ENCODE results near the gene MCFD2. TPM values are rescaled to one million over a fixed set of nuclear protein-coding genes. Genes with fewer than 3 reads are reported as not detected.

Gene MCFD2
- total RNA-seq, 1 experiment from 2014 or later = 108 TPM

DNA sequence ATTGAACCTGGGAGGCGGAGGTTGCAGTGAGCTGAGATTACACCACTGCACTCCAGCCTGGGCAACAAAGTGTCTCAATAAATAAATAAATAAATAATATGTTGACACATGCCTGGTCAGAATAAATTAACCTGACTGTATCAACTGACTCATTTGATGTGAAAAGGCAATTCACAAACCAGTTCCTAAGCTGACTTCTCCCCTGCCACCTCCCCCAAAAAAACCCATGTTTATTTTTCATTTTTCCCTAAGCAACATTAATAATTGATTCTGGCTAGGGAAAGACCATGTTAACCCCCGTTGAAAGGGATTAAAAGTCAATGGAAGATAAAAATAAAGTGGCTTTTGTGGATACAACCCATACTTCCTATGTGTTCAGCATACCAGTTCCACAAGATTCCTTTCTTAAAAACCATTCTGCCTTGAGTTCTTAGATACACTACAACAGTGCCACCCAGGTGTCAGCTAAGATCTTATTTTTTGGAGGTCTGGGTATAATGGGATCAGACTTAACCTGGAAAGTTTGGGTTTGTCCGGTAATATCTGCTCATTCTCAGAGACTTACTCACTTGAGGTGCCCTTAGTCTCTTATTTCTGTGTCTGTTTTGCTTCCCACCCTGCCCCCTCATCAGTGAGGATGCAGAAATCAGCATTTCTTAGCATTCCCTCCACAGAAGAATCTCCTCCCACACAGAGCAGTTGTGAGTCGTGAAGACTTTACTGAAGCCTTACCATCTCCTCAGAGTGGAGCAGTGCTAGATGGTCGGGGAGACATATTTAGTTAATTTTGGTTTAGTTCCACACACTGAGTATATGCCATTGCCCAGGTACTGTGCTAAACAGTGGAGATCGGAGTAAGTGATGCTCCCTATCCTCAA lies 10.1 kb upstream of the MCFD2 start:
- no peaks in the 10 kb centered on the region for H3K27me3 Mint-ChIP-seq (ENCODE audit: unreplicated experiment)
- DNase-seq = no peak
- CTCF ChIA-PET = no interaction called here
- no peak overlapping the region for H3K4me3 Mint-ChIP-seq (ENCODE audit: low read depth, unreplicated experiment)
- no peaks in the 10 kb centered on the region for H3K36me3 Mint-ChIP-seq (ENCODE audit: insufficient read depth, unreplicated experiment)
- peaks cover 31% of the 10 kb centered on the region for H3K4me1 Mint-ChIP-seq (ENCODE audit: low read depth, unreplicated experiment)
- intact Hi-C loops (cut with micrococcal nuclease; ENCODE audit: unreplicated experiment) = no loop called here
- peaks cover 8% of the 10 kb centered on the region for H3K9me3 Mint-ChIP-seq (ENCODE audit: low read depth, unreplicated experiment)
- H3K27ac Mint-ChIP-seq (ENCODE audit: unreplicated experiment) = no peak overlapping the region
- TF ChIP-seq CTCF (IDR thresholded peaks at IDR 0.05; ENCODE audit: unreplicated experiment) = no peak
- BruUV-seq (replicated peaks) = no TSS peak

GRCh38 chr2:46924608-46925007 lies 9.0 kb upstream of the MCFD2 start:
- CTCF ChIA-PET = interaction anchor here (0.6 kb wide), 1 partner anchor 1269 kb away, joined by 3 read pairs; no protein-coding TSS in a partner anchor
- intact Hi-C loops (cut with micrococcal nuclease; ENCODE audit: unreplicated experiment) = no loop called here
- Mint-ChIP-seq H3K36me3 (ENCODE audit: insufficient read depth, unreplicated experiment) (no peaks in the 10 kb centered on the region), H3K4me1 (ENCODE audit: low read depth, unreplicated experiment) (peaks cover 31% of the 10 kb centered on the region), H3K9me3 (ENCODE audit: low read depth, unreplicated experiment) (peaks cover 8% of the 10 kb centered on the region), H3K27ac (ENCODE audit: unreplicated experiment) (no peak overlapping the region), H3K27me3 (ENCODE audit: unreplicated experiment) (no peaks in the 10 kb centered on the region), H3K4me3 (ENCODE audit: low read depth, unreplicated experiment) (no peak overlapping the region)
- BruUV-seq (replicated peaks) = no TSS peak
- no peak for DNase-seq
- TF ChIP-seq CTCF (IDR thresholded peaks at IDR 0.05; ENCODE audit: unreplicated experiment) = no peak

DNA sequence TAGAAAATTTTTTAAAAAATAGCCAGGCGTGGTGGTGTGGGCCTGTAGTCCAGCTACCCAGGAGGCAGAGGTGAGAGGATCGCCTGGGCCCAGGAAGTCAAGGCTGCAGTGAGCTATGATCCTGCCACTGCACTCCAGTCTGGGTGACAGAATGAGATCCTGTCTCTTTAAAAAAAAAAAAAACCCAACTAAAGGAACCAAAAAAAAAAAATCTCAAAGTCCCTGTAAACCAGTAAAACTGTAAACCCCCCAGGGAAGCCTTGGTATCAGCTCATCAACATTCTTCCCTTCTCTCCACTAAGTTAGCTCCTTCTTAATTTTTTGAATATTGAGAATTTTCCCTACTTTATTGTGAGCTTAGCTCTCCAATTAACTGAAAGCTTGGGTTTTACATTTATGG lies 8.4 kb upstream of the MCFD2 start:
- BruUV-seq (replicated peaks) = no TSS peak
- H3K4me3 Mint-ChIP-seq (ENCODE audit: low read depth, unreplicated experiment) = no peak overlapping the region
- peaks cover 31% of the 10 kb centered on the region for H3K4me1 Mint-ChIP-seq (ENCODE audit: low read depth, unreplicated experiment)
- TF ChIP-seq CTCF (IDR thresholded peaks at IDR 0.05; ENCODE audit: unreplicated experiment) = no peak
- CTCF ChIA-PET = interaction anchor here (0.6 kb wide), 1 partner anchor 1268 kb away, joined by 3 read pairs; no protein-coding TSS in a partner anchor
- peaks cover 8% of the 10 kb centered on the region for H3K9me3 Mint-ChIP-seq (ENCODE audit: low read depth, unreplicated experiment)
- intact Hi-C loops (cut with micrococcal nuclease; ENCODE audit: unreplicated experiment) = no loop called here
- no peaks in the 10 kb centered on the region for H3K27me3 Mint-ChIP-seq (ENCODE audit: unreplicated experiment)
- DNase-seq = no peak
- H3K36me3 Mint-ChIP-seq (ENCODE audit: insufficient read depth, unreplicated experiment) = no peaks in the 10 kb centered on the region
- H3K27ac Mint-ChIP-seq (ENCODE audit: unreplicated experiment) = no peak overlapping the region

DNA sequence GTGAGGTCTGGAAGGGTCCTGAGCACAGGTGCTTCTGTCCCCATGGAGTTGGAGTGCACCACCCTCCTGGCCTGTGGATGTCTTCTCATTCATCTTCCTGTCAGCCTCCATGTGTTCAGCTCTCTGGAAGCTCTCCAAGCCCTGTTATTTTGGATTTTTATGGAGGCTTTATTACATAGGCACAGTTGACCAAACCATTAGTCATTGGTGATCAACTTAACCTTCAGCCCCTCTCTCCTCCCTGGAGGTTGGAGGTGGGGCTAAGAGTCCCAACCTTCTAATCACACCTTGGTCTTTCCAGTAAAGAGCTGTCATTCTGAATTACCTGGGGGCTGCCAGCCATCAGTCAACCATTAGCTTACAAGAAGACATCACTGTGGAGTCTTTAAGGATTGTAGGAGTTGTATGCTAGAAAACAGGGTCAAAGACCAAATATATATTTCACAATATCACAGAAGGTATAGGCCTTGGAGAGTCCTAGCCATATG lies 7.5 kb upstream of the MCFD2 start:
- H3K36me3 Mint-ChIP-seq (ENCODE audit: insufficient read depth, unreplicated experiment) = no peaks in the 10 kb centered on the region
- no peak for TF ChIP-seq CTCF (IDR thresholded peaks at IDR 0.05; ENCODE audit: unreplicated experiment)
- CTCF ChIA-PET = interaction anchor here (0.9 to 1.2 kb wide), 2 partner anchors 12 to 77 kb away, joined by 3 read pairs; no protein-coding TSS in a partner anchor
- no peaks in the 10 kb centered on the region for H3K27me3 Mint-ChIP-seq (ENCODE audit: unreplicated experiment)
- intact Hi-C loops (cut with micrococcal nuclease; ENCODE audit: unreplicated experiment) = no loop called here
- H3K27ac Mint-ChIP-seq (ENCODE audit: unreplicated experiment) = no peak overlapping the region
- H3K4me3 Mint-ChIP-seq (ENCODE audit: low read depth, unreplicated experiment) = no peak overlapping the region
- peaks cover 34% of the 10 kb centered on the region for H3K4me1 Mint-ChIP-seq (ENCODE audit: low read depth, unreplicated experiment)
- no peak for DNase-seq
- H3K9me3 Mint-ChIP-seq (ENCODE audit: low read depth, unreplicated experiment) = peaks cover 8% of the 10 kb centered on the region
- BruUV-seq (replicated peaks) = no TSS peak

All from Calu3 (cell line).